ENCODE results near the gene MEX3C.

Gene MEX3C

DNA sequence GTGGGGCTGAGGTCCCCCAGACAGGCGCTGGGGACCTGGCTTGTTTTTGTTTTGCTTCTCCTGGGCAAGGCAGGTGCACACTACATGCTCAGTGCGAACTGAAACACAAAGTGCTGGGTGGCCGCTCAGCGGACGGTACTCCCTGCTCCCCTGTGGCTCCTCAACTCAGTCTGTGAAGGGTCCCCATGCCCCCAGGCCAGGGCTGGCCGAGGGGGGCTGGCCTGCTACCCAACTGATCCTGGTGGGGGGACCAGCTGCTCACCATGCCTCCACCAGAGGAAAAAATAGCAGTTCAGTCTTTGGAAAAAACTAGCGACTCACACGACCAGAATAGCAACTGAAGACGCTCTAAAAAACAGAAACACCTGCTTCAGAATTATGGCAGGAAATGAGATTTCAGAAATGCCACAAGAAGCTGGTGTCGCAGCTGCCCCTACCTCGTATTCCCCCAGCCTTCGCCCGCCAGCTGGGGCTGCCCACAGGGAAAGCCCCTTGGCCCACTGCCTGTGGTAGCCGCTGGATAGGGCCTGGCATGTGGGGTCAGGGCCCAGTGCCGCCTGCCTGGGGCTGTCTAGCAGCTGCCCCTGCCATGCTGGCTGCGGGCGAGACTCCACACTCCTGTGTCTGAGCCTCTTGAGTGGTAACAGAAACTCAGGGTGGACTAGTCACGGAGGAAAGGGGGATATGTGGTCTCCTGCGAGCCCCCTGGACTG lies 43.7 kb downstream of the MEX3C start:
- peak; percentile 19 for DNase-seq (ENCODE audit: low read depth)

DNA sequence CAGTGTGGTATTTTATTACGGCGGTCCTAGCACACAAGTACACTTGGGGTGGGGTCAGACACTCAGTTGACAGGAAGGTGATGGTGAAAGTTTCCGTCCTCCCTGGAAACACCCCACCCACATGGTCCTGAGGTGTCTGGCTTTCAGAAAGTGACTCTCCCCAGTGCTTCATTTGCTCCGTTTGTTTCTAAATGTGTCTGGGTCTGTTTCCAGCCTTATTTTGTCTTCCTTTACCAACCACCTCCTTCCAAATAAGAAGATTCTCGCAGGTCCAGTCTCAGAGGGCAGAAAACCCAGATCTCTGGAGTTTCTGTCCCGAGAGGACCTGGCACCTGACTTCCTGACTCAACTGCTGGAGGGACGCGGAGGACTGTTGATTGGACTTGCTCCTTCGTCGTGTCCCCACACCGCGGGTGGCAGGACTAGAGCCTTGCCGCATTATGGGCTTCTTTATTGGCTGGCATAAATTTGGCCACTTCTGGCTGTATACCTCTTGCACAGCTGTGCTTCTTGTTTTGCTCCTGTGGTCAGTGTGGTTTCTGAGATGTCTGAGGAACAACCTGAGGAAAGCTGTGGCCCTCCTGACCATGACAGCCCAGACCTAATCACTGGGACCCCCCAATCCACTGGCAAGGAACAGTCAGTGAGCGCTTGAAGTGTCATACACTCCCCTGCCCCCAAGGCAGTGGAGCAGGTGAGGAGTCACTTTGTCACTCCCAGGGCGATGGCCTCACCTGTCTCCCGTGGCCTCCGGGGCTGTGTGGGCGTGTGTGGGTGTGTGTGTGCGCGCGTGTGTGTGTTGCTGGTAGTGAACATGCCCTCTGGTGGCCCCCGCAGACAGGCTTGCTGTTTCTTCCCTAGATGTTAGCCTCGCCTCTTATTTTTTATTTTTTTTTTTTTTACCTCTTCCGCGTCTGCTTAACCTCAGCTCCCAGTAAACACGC lies 45.6 kb downstream of the MEX3C start:
- DNase-seq (ENCODE audit: low read depth): peak; percentile 39

DNA sequence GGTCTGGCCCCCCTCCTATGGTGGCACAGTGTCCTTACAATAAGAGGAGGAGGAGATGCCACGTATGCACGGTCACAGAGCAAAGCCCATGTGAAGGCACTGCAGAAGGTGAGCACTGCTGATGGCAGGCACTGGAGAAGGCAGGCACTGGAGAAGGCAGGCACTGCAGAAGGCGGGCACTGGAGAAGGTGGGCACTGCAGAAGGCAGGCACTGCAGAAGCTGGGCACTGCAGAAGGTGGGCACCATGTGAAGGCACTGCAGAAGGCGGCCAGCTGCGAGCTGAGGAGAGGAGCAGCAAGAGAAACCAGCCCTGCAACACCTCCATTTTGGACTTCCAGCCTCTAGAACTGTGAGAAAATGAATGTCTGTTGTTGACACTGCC lies 46.3 kb downstream of the MEX3C start:
- no peak for DNase-seq (ENCODE audit: low read depth)

DNA sequence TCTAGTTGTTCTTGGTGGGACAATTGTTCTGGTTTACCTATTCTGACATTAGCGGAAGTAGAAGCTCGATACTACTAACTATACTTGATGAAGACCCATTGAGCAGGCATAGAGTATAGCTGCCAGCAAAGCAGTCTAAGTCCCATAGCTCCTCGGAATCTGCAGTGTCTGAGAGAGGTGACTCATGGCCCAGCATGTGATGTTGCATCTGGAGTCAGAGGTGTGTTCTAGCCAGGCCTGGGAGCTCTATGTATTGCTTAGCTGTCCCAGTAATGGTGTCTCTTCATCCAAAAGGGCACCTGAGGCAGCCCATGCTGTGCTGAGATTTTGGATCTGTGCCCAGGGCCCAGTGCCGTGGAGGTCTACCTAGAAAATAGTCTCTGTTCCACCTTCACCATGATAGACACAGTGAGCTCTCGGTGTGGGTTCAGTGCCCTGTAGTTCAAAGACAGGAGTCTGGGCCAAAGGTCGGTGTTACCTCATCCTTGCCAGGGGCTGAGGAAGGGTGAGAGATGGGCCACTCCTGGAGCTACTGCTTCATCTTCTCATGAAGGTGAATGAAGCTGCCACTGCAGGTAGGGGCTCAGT lies 47.3 kb downstream of the MEX3C start:
- DNase-seq (ENCODE audit: low read depth): no peak

DNA sequence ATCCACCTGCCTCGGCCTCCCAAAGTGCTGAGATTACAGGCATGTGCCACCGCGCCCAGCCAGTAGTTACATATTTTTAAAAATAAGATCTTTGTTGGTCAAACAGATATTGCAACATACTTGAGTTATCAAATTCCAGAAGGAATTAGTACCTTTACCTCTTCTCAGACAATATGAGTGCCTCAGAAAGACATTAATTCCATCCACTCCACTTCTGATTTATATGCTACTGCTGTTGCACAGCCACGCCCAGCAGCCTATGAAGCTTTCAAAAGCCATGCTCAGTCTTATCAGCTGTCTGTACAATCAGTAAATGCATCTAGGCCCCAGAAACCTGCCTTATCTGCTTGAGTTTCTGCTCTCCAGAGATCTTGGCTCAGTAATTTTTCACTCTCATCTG lies 47.8 kb downstream of the MEX3C start:
- no peak for DNase-seq (ENCODE audit: low read depth)

DNA sequence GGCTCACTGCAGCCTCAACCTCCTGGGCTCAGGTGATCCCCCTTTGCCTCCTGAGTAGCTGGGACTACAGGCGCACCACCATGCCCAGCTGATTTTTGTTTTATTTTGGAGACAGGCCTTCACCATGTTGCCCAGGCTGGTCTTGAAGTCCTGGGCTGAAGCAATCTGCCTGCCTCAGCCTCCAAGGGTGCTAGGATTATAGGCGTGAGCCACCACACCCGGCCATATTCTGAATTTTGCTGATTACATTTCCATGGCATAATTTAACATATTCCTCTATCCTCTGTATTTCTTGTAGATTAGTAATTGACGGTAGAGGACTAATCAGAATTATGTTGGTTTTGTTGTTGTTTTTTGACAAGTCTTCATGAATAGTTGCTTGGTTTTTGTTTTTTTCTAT lies 50.6 kb downstream of the MEX3C start:
- DNase-seq (ENCODE audit: low read depth): no peak

DNA sequence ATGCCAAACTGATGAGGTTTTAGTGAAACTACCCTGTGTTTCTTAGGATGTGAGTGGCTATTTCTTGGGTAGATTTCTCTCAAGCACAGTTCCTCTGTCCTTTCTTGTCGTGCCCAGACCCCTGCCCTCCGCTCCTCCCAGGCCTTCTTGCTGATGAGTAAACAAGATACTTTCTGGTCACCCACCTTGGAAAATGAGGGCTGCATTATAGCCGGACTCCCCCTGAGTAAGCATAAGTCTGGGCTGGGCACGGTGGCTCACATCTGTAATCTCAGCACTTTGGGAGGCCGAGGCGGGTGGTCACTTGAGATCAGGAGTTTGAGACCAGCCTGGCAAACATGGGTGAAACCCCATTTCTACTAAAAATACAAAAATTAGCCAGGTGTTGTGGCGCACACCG lies 58.5 kb downstream of the MEX3C start:
- no peak for DNase-seq (ENCODE audit: low read depth)

- DNase-seq (ENCODE audit: low read depth): no peak
Measured at GRCh38 chr18:51137891-51138290, 59.6 kb downstream of the MEX3C start.

DNA sequence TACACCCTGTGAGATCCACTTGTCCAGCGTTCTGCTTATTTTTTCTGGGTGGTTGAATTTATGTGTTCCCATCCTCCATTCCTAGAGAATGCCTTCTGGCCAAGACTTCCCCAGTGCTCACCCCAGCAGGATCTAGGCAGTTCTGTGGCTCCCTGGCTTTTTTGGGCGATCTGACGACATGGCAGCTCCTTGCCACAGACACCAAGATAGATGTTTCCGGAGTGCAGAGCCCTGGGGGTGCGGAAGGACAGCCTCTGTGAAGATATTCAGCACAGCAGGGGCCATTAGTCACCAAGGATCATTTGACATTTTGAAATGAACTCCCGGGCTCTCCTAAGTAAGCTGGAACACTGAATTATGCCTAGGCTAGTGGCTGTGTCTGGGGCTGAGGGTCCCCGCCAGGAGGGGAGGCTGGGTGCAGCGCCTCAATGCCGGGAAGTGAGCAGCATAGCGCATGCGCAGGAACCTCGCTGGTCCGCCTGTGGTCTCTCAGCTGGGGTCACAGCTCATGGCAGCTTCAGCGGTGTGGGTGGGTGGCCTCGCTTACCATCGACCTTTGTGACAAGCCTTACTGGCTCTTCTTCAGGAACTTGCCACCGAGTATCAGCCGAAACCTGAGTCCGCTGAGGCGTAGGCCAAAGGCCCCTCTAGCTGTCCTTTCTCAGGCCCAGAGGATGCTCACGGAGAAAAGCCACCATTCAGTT lies 60.3 kb downstream of the MEX3C start:
- DNase-seq (ENCODE audit: low read depth): no peak

GRCh38 chr18:51135795-51136194 lies 61.7 kb downstream of the MEX3C start:
- DNase-seq (ENCODE audit: low read depth): no peak

GRCh38 chr18:51135364-51135763 lies 62.1 kb downstream of the MEX3C start:
- no peak for DNase-seq (ENCODE audit: low read depth)

DNA sequence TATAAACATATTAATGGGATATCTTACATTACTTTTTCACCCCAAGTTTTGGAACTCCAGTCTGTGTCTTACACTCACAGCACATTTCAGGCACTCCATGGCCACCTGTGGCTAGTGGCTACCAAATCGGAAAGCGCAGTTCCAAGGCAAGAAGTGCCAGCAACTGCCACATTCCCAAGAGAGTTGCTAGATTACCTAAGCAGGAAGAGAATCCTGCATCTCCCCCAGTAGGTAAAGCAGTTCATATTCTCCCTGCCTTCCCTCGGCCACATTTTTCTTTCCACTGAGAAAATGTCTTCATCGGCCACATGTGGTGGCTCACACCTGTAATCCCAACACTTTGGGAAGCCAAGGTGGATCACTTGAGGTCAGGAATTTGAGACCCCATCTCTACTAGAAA lies 62.8 kb downstream of the MEX3C start:
- DNase-seq (ENCODE audit: low read depth): no peak

- DNase-seq (ENCODE audit: low read depth): no peak
Measured at GRCh38 chr18:51133580-51134160, 63.8 kb downstream of the MEX3C start.

DNA sequence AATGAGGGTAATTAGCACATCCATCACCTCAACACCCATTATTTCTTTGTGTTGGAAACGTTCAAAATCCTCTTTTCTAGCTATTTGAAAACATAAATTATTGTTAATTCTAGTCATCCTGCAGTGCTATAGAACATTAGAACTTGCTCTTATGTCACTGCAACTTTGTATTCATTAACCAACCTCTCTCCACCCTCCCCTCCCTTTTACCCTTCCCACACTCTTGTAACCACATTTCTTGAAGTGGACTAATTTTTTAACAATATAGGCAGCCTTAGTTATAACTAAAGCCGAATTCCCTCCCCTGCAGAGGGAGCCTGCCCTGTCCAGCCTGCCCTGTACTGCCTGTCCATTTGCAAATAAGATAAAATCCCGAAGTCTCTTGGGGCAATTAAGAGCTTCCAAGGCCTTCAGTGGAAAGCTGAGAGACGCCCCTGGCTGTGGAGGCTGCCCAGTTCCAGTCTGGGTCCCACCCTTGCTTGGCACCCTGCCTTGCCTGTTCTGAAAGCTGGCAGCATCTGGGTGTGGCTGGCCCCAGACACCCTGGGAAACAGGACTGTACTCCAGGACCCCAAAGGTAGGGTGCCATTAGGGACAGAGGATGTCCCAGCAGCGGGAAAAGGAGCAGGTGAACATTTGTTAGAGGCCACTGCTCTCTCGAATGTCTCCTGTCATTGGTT lies 65.1 kb downstream of the MEX3C start:
- DNase-seq (ENCODE audit: low read depth): no peak

GRCh38 chr18:51128533-51128932 lies 68.9 kb downstream of the MEX3C start:
- DNase-seq (ENCODE audit: low read depth): no peak

GRCh38 chr18:51127664-51128063 lies 69.8 kb downstream of the MEX3C start:
- DNase-seq (ENCODE audit: low read depth): no peak

DNA sequence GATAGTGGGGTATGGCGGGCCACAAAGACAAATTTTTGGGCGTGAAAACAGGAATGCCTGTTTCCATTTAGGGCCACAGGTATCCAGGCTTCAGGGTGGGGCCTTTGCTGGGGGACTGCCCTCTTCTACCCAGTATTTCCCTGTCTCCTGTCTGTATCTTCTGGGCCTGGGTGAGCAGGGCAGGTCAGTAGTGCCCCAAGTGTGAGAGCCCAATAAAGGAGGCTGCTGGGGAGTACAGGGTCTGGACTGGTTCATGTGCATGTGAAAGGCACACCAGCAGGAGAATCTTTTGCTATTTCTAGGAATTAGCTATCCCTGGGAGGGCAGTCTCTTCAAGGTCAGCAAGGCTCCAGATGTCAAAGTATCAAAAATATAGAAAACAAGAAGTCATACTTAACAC lies 71.5 kb downstream of the MEX3C start:
- no peak for DNase-seq (ENCODE audit: low read depth)

All from T follicular helper cell (primary cell).